ENCODE data around the gene EHBP1L1. TPM values are rescaled to one million over a fixed set of nuclear protein-coding genes. Genes with fewer than 3 reads are reported as not detected.
A peak's percentile ranks its signal among the peaks of the same experiment; 100 is the strongest.

EHBP1L1 gene
- total RNA-seq, 4 donors from 2014 or later = 46.5 to 101 (median 87.4) TPM

DNA sequence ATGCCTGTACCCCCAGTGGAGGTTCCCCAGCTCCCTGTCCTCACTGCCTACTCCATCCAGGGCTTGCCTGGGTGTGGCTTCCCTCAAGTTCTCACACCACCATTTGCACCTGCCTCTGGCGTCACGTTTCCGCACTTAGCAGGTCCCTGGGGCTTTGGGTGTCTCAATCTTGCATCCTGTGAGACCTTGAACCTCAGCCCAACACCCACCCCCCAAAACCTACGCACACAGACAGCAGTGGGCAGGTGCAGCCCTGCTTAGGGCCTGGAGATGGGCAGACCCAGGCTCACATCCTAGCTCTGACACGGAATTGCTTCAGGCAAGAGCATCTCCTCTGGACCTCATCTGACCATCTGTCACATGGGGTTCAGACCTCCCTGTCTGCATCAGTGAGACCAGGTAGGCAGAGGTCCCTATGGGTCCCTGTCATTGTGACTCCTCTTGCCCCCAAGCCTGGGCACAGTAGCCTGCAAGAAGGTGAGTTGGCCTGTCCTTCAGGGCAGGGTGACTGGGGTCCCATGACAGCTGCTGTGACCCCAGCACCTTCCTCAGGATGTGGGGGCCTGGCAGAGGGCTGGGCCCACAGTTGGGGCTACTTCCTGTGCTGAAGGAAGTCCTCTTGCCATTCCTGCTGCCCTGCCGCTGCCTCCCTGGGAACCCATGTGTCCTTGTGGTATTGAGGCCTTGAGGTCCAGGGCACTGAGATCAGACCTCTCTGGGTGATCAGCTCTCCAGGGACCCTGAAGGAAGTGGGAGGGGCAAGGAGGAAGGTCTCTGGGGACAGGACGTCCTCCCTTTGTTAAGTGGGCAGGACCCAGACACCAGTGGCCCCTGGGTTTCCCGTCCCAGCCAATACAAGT is 64.0 kb downstream of the EHBP1L1 start:
- Histone ChIP-seq H3K4me1 (peaks cover 34 to 97% (median 37%) of the 10 kb centered on the region in 3 donors), H3K27me3 (no peaks in the 10 kb centered on the region), H3K9me3 (no peaks in the 10 kb centered on the region), H3K27ac (peak overlapping the region; percentile 74 to 95 (median 94)), H3K36me3 (peaks cover 20 to 50% (median 33%) of the 10 kb centered on the region in 3 donors), H3K4me3 (peak overlapping the region in 2 of 4 donors; percentile 80 to 81)
- no peak for TF ChIP-seq POLR2A (IDR thresholded peaks at IDR 0.05)
- TF ChIP-seq, protein P1, sequence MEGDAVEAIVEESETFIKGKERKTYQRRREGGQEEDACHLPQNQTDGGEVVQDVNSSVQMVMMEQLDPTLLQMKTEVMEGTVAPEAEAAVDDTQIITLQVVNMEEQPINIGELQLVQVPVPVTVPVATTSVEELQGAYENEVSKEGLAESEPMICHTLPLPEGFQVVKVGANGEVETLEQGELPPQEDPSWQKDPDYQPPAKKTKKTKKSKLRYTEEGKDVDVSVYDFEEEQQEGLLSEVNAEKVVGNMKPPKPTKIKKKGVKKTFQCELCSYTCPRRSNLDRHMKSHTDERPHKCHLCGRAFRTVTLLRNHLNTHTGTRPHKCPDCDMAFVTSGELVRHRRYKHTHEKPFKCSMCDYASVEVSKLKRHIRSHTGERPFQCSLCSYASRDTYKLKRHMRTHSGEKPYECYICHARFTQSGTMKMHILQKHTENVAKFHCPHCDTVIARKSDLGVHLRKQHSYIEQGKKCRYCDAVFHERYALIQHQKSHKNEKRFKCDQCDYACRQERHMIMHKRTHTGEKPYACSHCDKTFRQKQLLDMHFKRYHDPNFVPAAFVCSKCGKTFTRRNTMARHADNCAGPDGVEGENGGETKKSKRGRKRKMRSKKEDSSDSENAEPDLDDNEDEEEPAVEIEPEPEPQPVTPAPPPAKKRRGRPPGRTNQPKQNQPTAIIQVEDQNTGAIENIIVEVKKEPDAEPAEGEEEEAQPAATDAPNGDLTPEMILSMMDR (IDR thresholded peaks at IDR 0.05) = no peak
- intact Hi-C loops (cut with DNase I) = no loop called here
- 50 to 55% methylated on average over 4 to 6 of the region's 8 CpGs for WGBS, 2 donors
- DNase-seq = peak; percentile 67

DNA sequence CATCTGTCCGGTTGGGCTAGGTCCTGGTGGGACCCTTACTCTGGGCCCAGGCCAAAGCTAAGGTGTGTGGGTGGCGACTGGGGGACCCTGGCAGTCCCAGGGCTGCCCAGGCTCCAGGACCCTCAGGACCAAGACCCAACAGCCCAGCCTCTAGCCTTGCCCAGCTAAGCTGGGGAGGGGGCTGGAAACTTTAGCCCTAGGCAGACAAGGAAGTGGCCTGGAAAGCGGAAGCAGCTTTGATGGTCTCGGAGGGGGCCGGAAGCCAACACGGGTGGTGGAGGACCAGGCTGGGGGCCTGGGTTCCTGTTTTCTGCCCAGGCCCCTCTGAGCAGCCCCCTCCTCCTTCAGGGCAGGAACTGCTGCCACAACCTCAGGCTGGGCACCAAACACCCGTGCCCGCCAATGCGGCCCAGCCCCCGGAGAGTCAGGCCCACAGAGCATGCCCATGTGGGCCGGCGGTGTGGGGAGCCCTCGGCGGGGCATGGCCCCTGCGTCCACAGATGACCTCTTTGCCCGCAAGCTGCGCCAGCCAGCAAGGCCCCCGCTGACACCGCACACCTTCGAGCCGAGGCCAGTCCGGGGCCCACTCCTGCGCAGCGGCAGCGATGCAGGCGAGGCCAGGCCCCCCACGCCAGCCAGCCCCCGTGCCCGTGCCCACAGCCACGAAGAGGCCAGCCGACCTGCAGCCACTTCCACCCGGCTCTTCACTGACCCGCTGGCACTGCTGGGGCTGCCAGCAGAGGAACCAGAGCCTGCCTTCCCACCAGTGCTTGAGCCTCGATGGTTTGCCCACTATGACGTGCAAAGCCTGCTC is 64.8 kb downstream of the EHBP1L1 start:
- no peaks in the 10 kb centered on the region for H3K9me3 ChIP-seq
- peak overlapping the region; percentile 74 to 95 (median 94) for H3K27ac ChIP-seq
- intact Hi-C loops (cut with DNase I) = no loop called here
- H3K4me1 ChIP-seq = peaks cover 34 to 94% (median 37%) of the 10 kb centered on the region in 3 donors
- H3K36me3 ChIP-seq = peaks cover 11 to 50% (median 24%) of the 10 kb centered on the region in 3 donors
- no peak for DNase-seq
- no peaks in the 10 kb centered on the region for H3K27me3 ChIP-seq
- H3K4me3 ChIP-seq = peak overlapping the region in 3 of 4 donors; percentile 5 to 81 (median 80)
- 65 to 79% methylated on average over 4 to 18 of the region's 35 CpGs for WGBS, 2 donors
- no peak for TF ChIP-seq POLR2A (IDR thresholded peaks at IDR 0.05)

DNA sequence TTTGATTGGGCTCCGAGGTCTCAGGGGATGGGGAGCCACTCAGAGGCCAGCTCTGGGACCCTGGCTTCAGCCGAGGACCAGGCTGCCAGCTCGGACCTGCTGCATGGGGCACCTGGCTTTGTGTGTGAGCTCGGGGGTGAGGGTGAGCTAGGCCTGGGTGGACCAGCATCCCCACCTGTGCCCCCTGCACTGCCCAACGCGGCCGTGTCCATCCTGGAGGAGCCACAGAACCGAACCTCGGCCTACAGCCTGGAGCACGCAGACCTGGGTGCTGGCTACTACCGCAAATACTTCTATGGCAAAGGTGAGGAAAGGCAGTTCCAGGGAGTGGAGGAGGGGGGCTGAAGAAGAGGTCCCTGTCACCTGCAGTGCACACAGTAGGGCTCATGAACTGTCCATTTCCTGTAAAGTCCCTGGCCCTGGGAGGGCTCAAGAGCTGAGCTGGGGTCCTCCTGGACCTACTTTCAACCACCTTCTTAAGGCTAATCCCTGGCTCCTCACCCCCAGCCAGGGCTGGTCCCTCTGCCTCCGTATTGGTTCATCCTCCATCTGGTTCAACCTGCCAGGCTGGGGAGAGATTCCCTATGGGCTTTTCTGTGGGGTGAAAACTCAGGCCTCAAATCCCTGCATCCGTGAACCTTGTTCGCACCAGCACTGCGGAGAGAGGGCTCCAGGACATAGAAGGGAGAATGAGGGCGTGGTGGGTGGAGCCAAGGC is 65.6 kb downstream of the EHBP1L1 start:
- Histone ChIP-seq H3K9me3 (no peaks in the 10 kb centered on the region), H3K36me3 (peaks cover 4 to 50% (median 18%) of the 10 kb centered on the region in 3 donors), H3K4me3 (peak overlapping the region in 3 of 4 donors; percentile 5 to 81 (median 80)), H3K27ac (peak overlapping the region; percentile 74 to 95 (median 94)), H3K27me3 (no peaks in the 10 kb centered on the region), H3K4me1 (peaks cover 34 to 96% (median 37%) of the 10 kb centered on the region in 3 donors)
- 50 to 76% methylated on average over 5 to 6 of the region's 16 CpGs for WGBS, 2 donors
- intact Hi-C loops (cut with DNase I) = no loop called here
- TF ChIP-seq, protein P1 (IDR thresholded peaks at IDR 0.05) = no peak
- TF ChIP-seq POLR2A (IDR thresholded peaks at IDR 0.05) = no peak
- DNase-seq = no peak

Small RNA genes lying within 50 kb of the gene (small RNA-seq; reads per million reads assigned to genes)
- 0 reads per million in 4 donors for gene AP001362.1
- 0 to 0.36 (median 0) reads per million in 4 donors for gene MIR4690

Other genes starting within 250 kb of the EHBP1L1 start
- gene DPF2, start 242.2 kb upstream of the EHBP1L1 start, total RNA-seq = 10 to 100 TPM; 18.7 to 35.3 (median 23.8) TPM
- gene TIGD3, start 221.3 kb upstream of the EHBP1L1 start, total RNA-seq = 1 to 10 TPM in 1 of 4 donors, under 1 TPM in 3; 0.13 to 1.3 (median 0.56) TPM
- gene SLC25A45, start 193.4 kb upstream of the EHBP1L1 start, total RNA-seq = 1 to 10 TPM; 1.9 to 7.7 (median 4.0) TPM
- 10 to 100 TPM; 44.1 to 88.7 (median 81.0) TPM for gene FRMD8, start 189.4 kb upstream of the EHBP1L1 start, total RNA-seq
- gene NEAT1, start 153.3 kb upstream of the EHBP1L1 start, total RNA-seq = 100 to 1,000 TPM in 3 of 4 donors, 10 to 100 TPM in 1; 30.6 to 705 (median 357) TPM
- gene MALAT1, start 77.0 kb upstream of the EHBP1L1 start, total RNA-seq = over 10,000 TPM in 2 of 4 donors, 1,000 to 10,000 TPM in 2; 1,739 to 13,677 (median 9,435) TPM
- gene SCYL1, start 51.0 kb upstream of the EHBP1L1 start, total RNA-seq = 10 to 100 TPM; 40.6 to 63.3 (median 52.6) TPM
- 10 to 100 TPM; 28.1 to 87.5 (median 54.0) TPM for gene LTBP3, start 17.7 kb upstream of the EHBP1L1 start, total RNA-seq
- 10 to 100 TPM; 33.2 to 48.0 (median 40.0) TPM for gene ZNRD2, start 5.6 kb upstream of the EHBP1L1 start, total RNA-seq
- 10 to 100 TPM; 12.0 to 44.1 (median 23.9) TPM for gene FAM89B, start 3.5 kb upstream of the EHBP1L1 start, total RNA-seq
- gene KCNK7, start 19.7 kb downstream of the EHBP1L1 start, total RNA-seq = 10 to 100 TPM in 3 of 4 donors, 1 to 10 TPM in 1; 5.5 to 22.5 (median 15.2) TPM
- gene MAP3K11, start 38.2 kb downstream of the EHBP1L1 start, total RNA-seq = 10 to 100 TPM; 27.5 to 33.0 (median 30.4) TPM
- 10 to 100 TPM; 24.0 to 40.0 (median 30.9) TPM for gene PCNX3, start 39.7 kb downstream of the EHBP1L1 start, total RNA-seq
- gene SIPA1, start 62.0 kb downstream of the EHBP1L1 start, total RNA-seq = 10 to 100 TPM in 3 of 4 donors, 1 to 10 TPM in 1; 7.8 to 29.2 (median 27.5) TPM
- gene RELA, start 86.9 kb downstream of the EHBP1L1 start, total RNA-seq = 10 to 100 TPM; 29.4 to 49.4 (median 47.5) TPM
- gene KAT5, start 136.2 kb downstream of the EHBP1L1 start, total RNA-seq = 10 to 100 TPM; 38.2 to 64.7 (median 51.1) TPM
- gene RNASEH2C, start 144.7 kb downstream of the EHBP1L1 start, total RNA-seq = 10 to 100 TPM; 39.9 to 59.5 (median 50.8) TPM
- gene AP5B1, start 204.9 kb downstream of the EHBP1L1 start, total RNA-seq = 10 to 100 TPM; 16.4 to 38.5 (median 23.3) TPM
- gene OVOL1, start 211.0 kb downstream of the EHBP1L1 start, total RNA-seq = 10 to 100 TPM; 26.5 to 90.9 (median 55.3) TPM